H9 (cell line): ENCODE measurements around the gene PCDH17. TPM values are rescaled to one million over a fixed set of nuclear protein-coding genes. Genes with fewer than 3 reads are reported as not detected.

Source experiments
- DNase-seq: peaks from one replicate; pipeline ENCODE4 v3.0.0-alpha.2; 2017
- H2AFZ ChIP-seq: one replicate; pipeline ENCODE4 v1.6.1; 2013; ENCODE audit warnings: mild to moderate bottlenecking, low read length, control low read depth, moderate library complexity
- H2AK5ac ChIP-seq: 2 replicates; pipeline ENCODE4 v1.6.1; 2013; ENCODE audit warnings: low read length, control low read depth, mixed read lengths; ENCODE audit not compliant: insufficient read length
- H2BK120ac ChIP-seq: one replicate; pipeline ENCODE4 v1.6.1; 2013; ENCODE audit warnings: low read depth, mild to moderate bottlenecking, low read length, control low read depth, inconsistent platforms; ENCODE audit not compliant: poor library complexity, severe bottlenecking
- H2BK12ac ChIP-seq: 2 replicates; pipeline ENCODE4 v1.6.1; 2013; ENCODE audit warnings: low read length, control low read depth, mixed read lengths, low read depth; ENCODE audit not compliant: insufficient read length
- H2BK15ac ChIP-seq: 2 replicates; pipeline ENCODE4 v1.6.1; 2013; ENCODE audit warnings: low read depth, low read length, control low read depth
- H2BK20ac ChIP-seq: one replicate; pipeline ENCODE4 v1.6.1; 2013; ENCODE audit warnings: low read depth, mild to moderate bottlenecking, low read length, control low read depth, inconsistent platforms; ENCODE audit not compliant: poor library complexity, severe bottlenecking
- H2BK5ac ChIP-seq: 2 replicates; pipeline ENCODE4 v1.6.1; 2013; ENCODE audit warnings: low read length, control low read depth, mixed read lengths; ENCODE audit not compliant: insufficient read length
- H3K14ac ChIP-seq: 2 replicates; pipeline ENCODE4 v1.6.1; 2013; ENCODE audit warnings: low read length, control low read depth; ENCODE audit not compliant: insufficient read depth
- H3K18ac ChIP-seq: 2 replicates; pipeline ENCODE4 v1.6.1; 2013; ENCODE audit warnings: low read depth, mild to moderate bottlenecking, mixed read lengths, low read length, control low read depth; ENCODE audit not compliant: insufficient read length
- H3K23ac ChIP-seq: 2 replicates; pipeline ENCODE4 v1.6.1; 2013; ENCODE audit warnings: low read length, control low read depth, mixed read lengths, low read depth; ENCODE audit not compliant: insufficient read length
- H3K23me2 ChIP-seq: 2 replicates; pipeline ENCODE4 v1.6.1; 2013; ENCODE audit warnings: low read depth, mild to moderate bottlenecking, mixed read lengths, low read length, control low read depth; ENCODE audit not compliant: insufficient read length, poor library complexity, severe bottlenecking
- H3K27ac ChIP-seq: 2 replicates; pipeline ENCODE4 v1.5.1; 2013; ENCODE audit warnings: low read length, control low read depth, mixed read lengths, low read depth; ENCODE audit not compliant: insufficient read length
- H3K27me3 ChIP-seq: 2 replicates; pipeline ENCODE4 v1.6.1; 2013; ENCODE audit warnings: low read length, control low read depth, inconsistent platforms; ENCODE audit not compliant: insufficient read depth
- H3K4ac ChIP-seq: 2 replicates; pipeline ENCODE4 v1.6.1; 2013; ENCODE audit warnings: low read depth, mild to moderate bottlenecking, control low read depth, inconsistent platforms, low read length, moderate library complexity
- H3K4me1 ChIP-seq: 2 replicates; pipeline ENCODE4 v1.6.1; 2013; ENCODE audit warnings: low read length, control low read depth, inconsistent platforms; ENCODE audit not compliant: insufficient read depth
- H3K4me2 ChIP-seq: 2 replicates; pipeline ENCODE4 v1.6.1; 2013; ENCODE audit warnings: low read length, control low read depth, mixed read lengths; ENCODE audit not compliant: insufficient read length, insufficient read depth
- H3K56ac ChIP-seq: 2 replicates; pipeline ENCODE4 v1.6.1; 2013; ENCODE audit warnings: low read depth, mild to moderate bottlenecking, mixed read lengths, low read length, control low read depth; ENCODE audit not compliant: insufficient read length
- H3K79me1 ChIP-seq: 2 replicates; pipeline ENCODE4 v1.6.1; 2013; ENCODE audit warnings: low read depth, mild to moderate bottlenecking, moderate library complexity, low read length, control low read depth, inconsistent platforms; ENCODE audit not compliant: insufficient read depth, poor library complexity, severe bottlenecking
- H3K79me2 ChIP-seq: 2 replicates; pipeline ENCODE4 v1.6.1; 2013; ENCODE audit warnings: low read length, control low read depth, inconsistent platforms; ENCODE audit not compliant: insufficient read depth
- H3K9ac ChIP-seq: 2 replicates; pipeline ENCODE4 v1.6.1; 2013; ENCODE audit warnings: low read length, control low read depth, mixed read lengths; ENCODE audit not compliant: insufficient read length; ENCODE audit errors: extremely low read depth
- H3K9me3 ChIP-seq: one replicate; pipeline ENCODE4 v1.6.1; 2013; ENCODE audit warnings: low read depth, low read length, inconsistent platforms; ENCODE audit not compliant: control insufficient read depth
- H3T11ph ChIP-seq: one replicate; pipeline ENCODE4 v1.6.1; 2013; ENCODE audit warnings: mild to moderate bottlenecking, low read length, control low read depth, inconsistent platforms
- H4K20me1 ChIP-seq: one replicate; pipeline ENCODE4 v1.6.1; 2013; ENCODE audit not compliant: control insufficient read depth, insufficient read length, insufficient read depth
- H4K5ac ChIP-seq: 2 replicates; pipeline ENCODE4 v1.6.1; 2013; ENCODE audit warnings: low read depth, mild to moderate bottlenecking, mixed read lengths, low read length, control low read depth; ENCODE audit not compliant: insufficient read length
- H4K8ac ChIP-seq: replicated peaks from 2 replicates; pipeline ENCODE4 v1.6.1; 2013; ENCODE audit warnings: low read length, control low read depth, mixed read lengths, low read depth; ENCODE audit not compliant: insufficient read length
- H4K91ac ChIP-seq: 2 replicates; pipeline ENCODE4 v1.6.1; 2013; ENCODE audit warnings: low read depth, mild to moderate bottlenecking, moderate library complexity, mixed read lengths, low read length, control low read depth; ENCODE audit not compliant: insufficient read length
- H3K27ac Mint-ChIP-seq, 3 experiments: 2 replicates in 2 of 3; 3 replicates in 1 of 3; pipeline ENCODE4 v1.8.0; 2020 to 2021; ENCODE audit warnings: mixed read lengths in 3 of 3, mild to moderate bottlenecking in 1 of 3, moderate library complexity in 1 of 3
- H3K27me3 Mint-ChIP-seq: 2 replicates; pipeline ENCODE4 v1.8.0; 2021; ENCODE audit warnings: low read depth, mild to moderate bottlenecking, moderate library complexity, mixed read lengths
- H3K36me3 Mint-ChIP-seq, 3 experiments: 2 replicates in 2 of 3; 3 replicates in 1 of 3; pipeline ENCODE4 v1.8.0; 2020 to 2021; ENCODE audit warnings: low read depth in 3 of 3, mixed read lengths in 3 of 3; ENCODE audit not compliant: insufficient read depth in 1 of 3
- H3K4me1 Mint-ChIP-seq, 2 experiments: 2 replicates each; pipeline ENCODE4 v1.8.0; 2020; ENCODE audit warnings: mixed read lengths in 2 of 2
- H3K4me3 Mint-ChIP-seq, 2 experiments: 2 replicates in 1 of 2; 3 replicates in 1 of 2; pipeline ENCODE4 v1.8.0; 2020 to 2021; ENCODE audit warnings: mild to moderate bottlenecking in 2 of 2, mixed read lengths in 2 of 2, moderate library complexity in 1 of 2
- H3K9me3 Mint-ChIP-seq, 2 experiments: 2 replicates in 1 of 2; 3 replicates in 1 of 2; pipeline ENCODE4 v1.8.0; 2020; ENCODE audit warnings: mild to moderate bottlenecking in 2 of 2, mixed read lengths in 2 of 2, moderate library complexity in 1 of 2
- CTCF ChIP-seq: fragments of 200-600 bp; sonication (generic); conservative IDR thresholded peaks from 3 replicates; pipeline ENCODE4 v1.8.0; 2021; ENCODE audit warnings: antibody characterized with exemption, mild to moderate bottlenecking
- WGBS: extraction: QIAGEN DNeasy Blood & Tissue Kit; methylation state at CpG from one replicate; pipeline ENCODE4 v1.1.7; 2013; ENCODE audit warnings: missing lambda C conversion rate, low lambda C conversion rate, mixed read lengths; ENCODE audit not compliant: insufficient read length; ENCODE audit errors: extremely low coverage; 5-methylcytosine and 5-hydroxymethylcytosine counted together
- total RNA-seq: library from RNA; stranded (reverse); gene quantifications from 2 replicates; pipeline ENCODE4 v1.2.1, GENCODE V29; 2021

Gene PCDH17
- total RNA-seq, 1 experiment from 2014 or later: 0.52 TPM

- TF ChIP-seq CTCF: no peak
- H2BK20ac ChIP-seq: no peak overlapping the region
- H3K4ac ChIP-seq: no peak overlapping the region
- no peak overlapping the region for H2AFZ ChIP-seq
- no peaks in the 10 kb centered on the region for H3K27me3 ChIP-seq
- Mint-ChIP-seq H3K27ac (no peak overlapping the region), H3K36me3 (no peaks in the 10 kb centered on the region), H3K27me3 (peaks cover 1% of the 10 kb centered on the region; the same call in 1 of the 2 replicates), H3K4me1 (peaks cover 16 to 24% of the 10 kb centered on the region in 2 experiments), H3K4me3 (no peak overlapping the region), H3K9me3 (no peaks in the 10 kb centered on the region)
- H3K23ac ChIP-seq: no peak overlapping the region
- H2BK5ac ChIP-seq: no peak overlapping the region
- H3K14ac ChIP-seq: no peak overlapping the region
- no peaks in the 10 kb centered on the region for H3K79me2 ChIP-seq
- no peaks in the 10 kb centered on the region for H3K79me1 ChIP-seq
- no peak overlapping the region for H3K9ac ChIP-seq
- H4K20me1 ChIP-seq: no peaks in the 10 kb centered on the region
- H3K18ac ChIP-seq: no peak overlapping the region
- no peak overlapping the region for H2BK12ac ChIP-seq
- H3K4me1 ChIP-seq: 0 out of 2 replicates have a peak, but pooled peaks cover 2% of the 10 kb centered on the region
- no peak for DNase-seq
- H3K23me2 ChIP-seq: no peaks in the 10 kb centered on the region
- no CpG with 5 or more reads among the region's 2 CpGs for WGBS
- H4K91ac ChIP-seq: no peak overlapping the region
- no peak overlapping the region for H3K56ac ChIP-seq
- H3K27ac ChIP-seq: no peak overlapping the region
- no peak overlapping the region for H4K8ac ChIP-seq
- H2BK120ac ChIP-seq: no peak overlapping the region
- H3T11ph ChIP-seq: no peak overlapping the region
- H3K4me2 ChIP-seq: no peak overlapping the region
- no peak overlapping the region for H4K5ac ChIP-seq
- H2AK5ac ChIP-seq: no peak overlapping the region
- H3K9me3 ChIP-seq: no peaks in the 10 kb centered on the region
- H2BK15ac ChIP-seq: no peak overlapping the region
These were observed 93.9 kb downstream of the PCDH17 start for GRCh38 chr13:57725480-57725879.
